Caki2 (cell line): Measurements from ENCODE around the gene RNASEH2C. TPM values are rescaled to one million over a fixed set of nuclear protein-coding genes. Genes with fewer than 3 reads are reported as not detected.
A peak's percentile ranks its signal among the peaks of the same experiment; 100 is the strongest.
"Not testable (repeated sequence)": the region's sequence is repeated elsewhere in the genome, so short reads cannot be mapped to it uniquely, and the experiment has no call there.

Source experiments
- DNase-seq: peaks from one replicate; pipeline ENCODE4 v3.0.0-alpha.2; 2015; ENCODE audit warnings: low read depth
- in situ Hi-C: cut with HindIII; loops from 2 replicates; pipeline ENCODE4 v1.10.0; 2016; ENCODE audit warnings: low sequenced_read_pairs, low pct_unique_long_range_greater_than_20kb, mixed read lengths
- total RNA-seq: library from RNA; depleted of rRNA; stranded (reverse); fragments of >200 nt; shearing (Covaris generic); gene quantifications from 2 replicates; pipeline ENCODE4 v1.2.3, GENCODE V29; 2014; ENCODE audit warnings: low replicate concordance; rRNA removed

The RNASEH2C gene
- total RNA-seq = 19.0 and 29.2 TPM in 2 replicates

DNA sequence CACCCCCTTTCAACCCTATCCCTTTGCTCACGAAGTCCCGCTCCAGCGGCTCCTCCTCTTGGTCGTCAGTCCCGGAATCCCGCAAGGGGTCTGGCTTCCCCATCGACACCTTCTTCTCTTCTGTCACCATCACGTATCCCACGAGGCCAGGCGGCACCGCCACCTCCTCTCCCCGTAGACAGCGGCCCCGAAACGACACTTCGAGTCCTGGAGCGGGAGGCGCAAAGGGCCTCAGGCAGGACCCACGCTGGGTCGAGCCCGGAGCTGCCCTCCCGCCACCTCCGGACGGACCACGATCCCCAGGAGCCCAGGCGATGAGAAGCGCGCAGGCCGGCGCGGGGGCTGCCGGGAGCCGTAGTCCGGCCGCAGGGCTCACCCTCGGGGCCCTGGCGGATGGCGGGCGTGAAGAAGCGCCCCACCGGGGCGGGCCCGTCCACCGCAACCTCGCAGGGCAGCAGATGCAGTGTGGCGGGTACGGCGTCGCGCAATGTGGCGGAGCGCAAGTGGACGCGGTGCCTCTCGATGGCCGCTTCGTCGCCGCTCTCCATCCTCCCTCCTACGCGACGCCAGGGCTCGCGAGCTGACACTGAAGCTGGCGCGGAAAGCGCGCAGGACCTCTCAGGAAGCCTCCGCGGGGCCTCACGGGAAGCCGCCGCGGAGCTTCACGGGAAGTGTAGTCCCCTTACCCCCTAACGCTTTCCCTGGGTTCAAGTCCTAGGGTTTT, at the start of gene RNASEH2C:
Gene RNASEH2C (minus strand): TSS at position 588 of the 724 bp plus-strand sequence. CDS start 40 bp downstream, at position 548.
- in situ Hi-C loops = no loop called here
- DNase-seq = peak; percentile 78

DNA sequence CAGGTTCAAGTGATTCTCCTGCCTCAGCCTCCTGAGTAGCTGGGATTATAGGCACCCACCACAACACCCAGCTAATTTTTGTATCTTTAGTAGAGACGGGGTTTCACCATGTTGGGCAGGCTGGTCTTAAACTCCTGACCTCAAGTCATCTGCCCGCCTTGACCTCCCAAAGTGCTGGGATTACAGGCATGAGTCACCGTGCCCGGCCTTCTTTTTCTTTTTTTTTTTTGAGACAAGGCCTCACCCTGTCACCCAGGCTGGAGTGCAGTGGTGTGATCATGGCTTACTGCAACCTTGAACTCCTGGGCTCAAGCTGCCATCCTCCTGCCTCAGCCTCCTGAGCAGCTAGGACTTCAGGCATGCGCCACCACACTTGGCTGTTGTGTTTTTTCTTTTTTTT, 47.2 kb upstream of the RNASEH2C start:
- DNase-seq, in situ Hi-C loops: not testable (repeated sequence)

DNA sequence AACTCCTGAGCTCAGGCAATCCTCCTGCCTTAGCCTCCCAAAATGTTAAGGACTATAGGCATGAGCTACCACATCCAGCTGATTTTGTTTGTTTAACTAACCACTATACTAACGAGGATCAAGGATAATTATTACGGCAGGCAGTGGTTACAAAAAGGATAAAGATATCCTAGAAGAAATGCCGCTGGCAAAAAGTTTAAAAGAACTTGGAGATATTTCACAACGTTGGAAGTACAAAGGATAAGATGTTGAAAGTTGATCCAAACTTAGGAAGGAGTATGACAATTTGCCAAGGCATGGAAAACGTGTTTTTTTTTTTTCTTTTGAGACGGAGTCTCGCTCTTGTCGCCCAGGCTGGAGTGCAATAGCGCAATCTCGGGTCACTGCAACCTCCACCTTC, 46.8 kb upstream of the RNASEH2C start:
- in situ Hi-C loops = no loop called here
- DNase-seq = no peak

DNA sequence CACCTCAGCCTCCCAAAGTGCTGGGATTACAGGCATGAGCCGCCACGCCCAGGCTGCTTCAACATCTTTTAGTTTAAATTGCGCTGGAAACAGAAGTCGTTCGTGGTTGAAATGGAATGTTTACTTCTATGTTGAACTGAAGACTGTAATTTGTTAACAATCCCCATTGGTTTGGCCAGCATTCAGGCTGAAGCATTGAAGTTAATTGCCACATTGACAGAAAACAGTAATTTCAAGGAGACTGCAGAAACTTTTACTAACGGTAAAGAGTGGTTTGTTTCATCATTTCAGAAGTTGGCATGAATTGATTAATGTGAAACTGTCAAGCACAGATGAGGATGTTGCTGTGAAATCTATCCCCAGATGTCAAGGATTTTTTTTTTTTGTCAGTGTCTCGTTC, 45.9 kb upstream of the RNASEH2C start:
- DNase-seq = no peak
- in situ Hi-C loops = no loop called here

DNA sequence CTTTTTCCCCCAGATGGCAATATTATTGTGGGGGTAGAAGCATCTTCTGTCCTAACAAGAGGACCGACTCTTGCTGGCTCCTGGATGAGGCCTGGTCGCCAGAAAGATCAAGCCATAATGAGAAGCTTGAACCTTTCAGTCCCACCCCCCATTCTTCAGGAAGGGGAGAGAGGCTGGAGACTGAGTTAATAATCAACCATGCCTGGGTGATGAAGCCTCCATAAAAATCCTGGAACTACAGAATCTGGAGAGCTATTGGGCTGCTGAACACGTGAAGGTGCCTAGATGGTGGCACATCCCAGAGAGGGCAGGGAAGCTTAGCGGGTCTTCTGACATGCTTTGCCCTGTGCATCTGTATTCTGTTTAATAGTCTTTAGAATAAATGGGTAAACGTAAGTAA, 43.8 kb upstream of the RNASEH2C start:
- DNase-seq = no peak
- in situ Hi-C loops = no loop called here

DNA sequence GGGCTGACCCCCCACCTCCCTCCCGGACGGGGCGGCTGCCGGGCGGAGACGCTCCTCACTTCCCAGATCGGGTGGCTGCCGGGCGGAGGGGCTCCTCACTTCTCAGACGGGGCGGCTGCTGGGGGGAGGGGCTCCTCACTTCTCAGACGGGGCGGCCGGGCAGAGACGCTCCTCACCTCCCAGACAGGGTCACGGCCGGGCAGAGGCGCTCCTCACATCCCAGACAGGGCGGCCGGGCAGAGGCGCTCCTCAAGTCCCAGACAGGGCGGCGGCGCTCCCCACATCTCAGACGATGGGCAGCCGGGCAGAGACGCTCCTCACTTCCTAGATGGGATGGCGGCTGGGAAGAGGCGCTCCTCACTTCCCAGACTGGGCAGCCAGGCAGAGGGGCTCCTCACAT, 42.2 kb upstream of the RNASEH2C start:
- DNase-seq, in situ Hi-C loops: not testable (repeated sequence)

DNA sequence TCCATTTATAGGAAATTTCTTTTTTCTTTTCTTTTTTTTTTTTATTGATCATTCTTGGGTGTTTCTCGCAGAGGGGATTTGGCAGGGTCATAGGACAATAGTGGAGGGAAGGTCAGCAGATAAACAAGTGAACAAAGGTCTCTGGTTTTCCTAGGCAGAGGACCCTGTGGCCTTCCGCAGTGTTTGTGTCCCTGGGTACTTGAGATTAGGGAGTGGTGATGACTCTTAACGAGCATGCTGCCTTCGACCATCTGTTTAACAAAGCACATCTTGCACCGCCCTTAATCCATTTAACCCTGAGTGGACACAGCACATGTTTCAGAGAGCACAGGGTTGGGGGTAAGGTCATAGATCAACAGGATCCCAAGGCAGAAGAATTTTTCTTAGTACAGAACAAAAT, 41.6 kb upstream of the RNASEH2C start:
- DNase-seq, in situ Hi-C loops: not testable (repeated sequence)

DNA sequence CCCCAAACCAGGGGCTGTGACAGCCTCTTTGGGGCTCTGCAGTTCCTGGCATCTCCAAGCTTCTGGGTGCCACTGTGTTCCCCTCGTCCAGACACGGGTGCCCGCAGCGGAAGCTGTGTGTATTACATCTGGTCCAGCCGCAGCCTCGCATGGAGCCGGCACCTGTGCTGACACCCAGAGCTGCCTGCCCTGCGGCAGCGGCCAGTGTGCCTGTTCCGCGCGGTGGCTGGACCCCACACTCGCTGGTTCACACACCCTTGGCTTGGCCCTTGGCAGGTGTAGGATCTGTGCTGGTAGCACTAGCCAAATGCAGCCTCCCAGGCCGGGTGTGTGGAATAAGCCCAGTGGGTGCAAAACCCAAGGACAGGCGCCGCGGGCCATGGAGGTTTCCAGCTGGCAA, 24.5 kb upstream of the RNASEH2C start:
- in situ Hi-C loops = no loop called here
- DNase-seq = no peak

DNA sequence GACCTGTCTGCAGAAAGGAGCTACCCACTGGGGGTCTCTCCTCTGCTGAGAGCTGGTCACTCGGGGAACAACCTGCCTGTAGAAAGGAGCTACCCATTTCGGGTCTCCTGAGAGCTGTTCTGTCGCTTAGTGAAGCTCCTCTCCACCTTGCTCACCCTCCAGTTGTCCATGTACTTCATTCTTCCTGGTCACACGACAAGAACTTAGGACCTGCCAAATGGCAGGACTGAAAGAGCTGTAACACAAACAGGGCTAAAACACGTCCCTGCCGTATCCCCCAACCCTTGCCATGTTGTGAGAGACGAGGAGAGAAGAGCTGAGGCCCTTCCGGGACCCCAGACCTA, 24.1 kb upstream of the RNASEH2C start:
- in situ Hi-C loops = no loop called here
- DNase-seq = no peak

DNA sequence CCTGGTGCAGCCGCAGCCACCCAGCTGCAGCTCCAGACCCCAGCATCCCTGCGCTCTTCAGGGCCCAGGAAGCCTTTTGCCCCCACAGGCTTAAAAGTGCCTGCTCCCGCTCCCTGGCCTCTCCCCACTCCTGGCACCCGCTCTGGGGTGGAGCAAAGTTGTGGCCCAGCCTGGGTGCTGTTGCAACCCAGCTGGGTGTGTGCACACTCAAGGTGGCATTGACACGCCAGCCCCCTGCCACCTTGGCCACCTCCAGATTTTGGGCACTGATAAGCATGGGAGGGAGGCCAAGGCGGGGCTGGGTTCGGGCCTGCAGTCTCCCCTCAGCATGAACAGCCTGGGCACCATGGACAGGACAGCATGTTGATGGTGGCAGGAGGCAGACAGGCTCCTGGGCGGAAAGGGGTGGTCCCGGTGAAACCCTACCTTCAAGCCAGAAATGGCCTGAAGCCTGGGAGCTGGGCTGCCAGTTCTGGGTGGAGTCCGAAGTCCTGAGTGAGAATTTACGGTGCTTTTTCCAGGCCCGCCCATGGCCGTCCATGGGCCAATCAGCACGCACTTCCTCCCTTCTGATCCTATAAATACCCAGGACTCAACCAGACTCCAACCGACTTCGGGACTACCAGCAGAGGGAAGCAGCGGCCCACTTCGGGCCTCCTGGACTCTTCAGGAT, 23.6 kb upstream of the RNASEH2C start:
- in situ Hi-C loops = no loop called here
- DNase-seq = no peak

DNA sequence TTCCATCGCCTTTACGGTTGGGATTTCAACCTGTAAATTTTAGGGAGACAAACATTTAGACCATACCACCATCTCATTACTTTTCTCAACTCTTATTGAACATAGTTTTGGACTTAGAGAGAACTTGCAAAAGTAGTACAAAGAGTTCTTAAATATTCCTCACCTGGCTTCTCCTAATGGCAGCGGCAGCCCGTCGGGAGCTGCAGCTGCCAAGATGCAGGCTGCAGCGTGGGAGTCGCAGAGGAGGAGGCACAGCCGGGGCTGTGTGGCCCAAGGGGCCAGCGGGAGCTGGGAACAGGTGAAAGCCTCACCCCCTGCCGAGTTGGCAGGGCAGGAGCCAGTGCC, 23.1 kb upstream of the RNASEH2C start:
- DNase-seq = no peak
- in situ Hi-C loops = no loop called here

DNA sequence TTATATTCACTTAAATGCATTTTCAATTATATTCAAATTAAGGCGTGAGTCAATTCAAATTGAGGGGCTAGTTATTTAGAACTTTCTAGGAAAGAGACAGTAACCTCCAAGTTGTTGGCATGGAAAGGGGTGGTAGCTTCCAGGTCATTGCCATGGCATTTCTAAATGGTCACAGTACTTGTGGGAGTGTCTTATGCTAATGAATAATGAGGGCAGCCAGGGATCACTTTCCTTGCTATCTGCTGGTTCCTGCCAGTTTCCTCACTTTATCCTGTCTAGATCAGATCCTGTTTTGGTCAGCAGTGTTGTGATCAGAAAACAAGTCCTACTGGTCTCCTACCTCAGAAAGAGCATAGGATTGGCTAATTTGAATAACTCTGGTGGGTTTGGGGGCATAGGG, 21.8 kb upstream of the RNASEH2C start:
- in situ Hi-C loops = no loop called here
- DNase-seq = no peak

DNA sequence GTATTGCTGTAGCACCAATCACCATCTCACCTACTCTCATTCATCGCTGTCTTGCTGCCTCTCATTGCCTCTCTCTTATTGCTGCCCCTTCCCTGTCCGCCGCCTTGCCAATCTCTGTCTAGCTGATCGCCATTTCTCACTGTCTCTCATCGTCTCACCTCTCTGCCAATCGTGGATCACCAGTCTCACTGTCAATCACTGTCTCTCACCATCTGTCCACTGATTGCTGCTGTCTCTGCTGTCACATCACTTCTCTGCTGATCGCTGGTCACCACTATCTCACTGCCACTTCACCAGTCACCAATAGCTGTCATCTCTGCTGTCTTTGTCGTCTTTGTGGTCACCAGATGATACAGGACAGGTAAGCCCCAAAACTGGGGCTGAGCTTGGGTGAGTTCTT, 20.6 kb upstream of the RNASEH2C start:
- no peak for DNase-seq
- in situ Hi-C loops = no loop called here

DNA sequence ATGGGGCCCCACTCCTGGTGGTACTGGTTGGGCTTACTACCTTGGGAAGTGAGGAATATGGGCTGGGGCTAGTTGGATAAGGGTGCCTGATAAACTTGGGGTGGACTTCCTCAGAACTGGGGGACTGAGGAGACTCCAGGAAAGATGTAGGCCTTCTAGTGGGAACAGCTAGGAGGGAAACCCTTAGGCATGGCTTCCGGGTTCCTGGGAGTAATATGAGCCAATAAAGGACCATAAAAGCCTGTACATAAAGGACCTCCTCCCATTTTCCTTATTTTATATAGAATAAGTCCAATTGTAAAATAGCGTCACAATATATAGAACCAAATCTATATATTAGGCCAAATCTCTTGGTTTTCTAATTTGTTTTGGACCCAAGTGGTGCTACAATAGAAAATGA, 18.4 kb upstream of the RNASEH2C start:
- in situ Hi-C loops = no loop called here
- no peak for DNase-seq

DNA sequence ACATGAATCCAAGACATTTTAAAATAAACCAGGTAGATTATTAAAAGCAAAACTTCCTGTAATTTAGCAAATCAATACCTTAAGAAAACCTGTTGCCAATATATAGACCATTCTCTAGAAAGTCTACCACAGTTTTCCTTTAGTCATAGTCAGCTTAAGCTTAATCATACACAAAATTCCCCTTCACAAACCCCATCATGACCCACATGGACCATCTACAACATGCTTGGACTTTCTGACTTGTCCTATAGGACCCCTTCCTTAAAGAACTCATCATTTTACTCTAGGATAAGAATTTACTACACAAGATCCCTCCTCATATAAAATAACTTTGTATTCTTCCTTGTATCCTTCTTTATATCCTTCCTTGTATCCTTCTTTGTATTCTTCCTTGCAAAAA, 16.2 kb upstream of the RNASEH2C start:
- DNase-seq = no peak
- in situ Hi-C loops = no loop called here

DNA sequence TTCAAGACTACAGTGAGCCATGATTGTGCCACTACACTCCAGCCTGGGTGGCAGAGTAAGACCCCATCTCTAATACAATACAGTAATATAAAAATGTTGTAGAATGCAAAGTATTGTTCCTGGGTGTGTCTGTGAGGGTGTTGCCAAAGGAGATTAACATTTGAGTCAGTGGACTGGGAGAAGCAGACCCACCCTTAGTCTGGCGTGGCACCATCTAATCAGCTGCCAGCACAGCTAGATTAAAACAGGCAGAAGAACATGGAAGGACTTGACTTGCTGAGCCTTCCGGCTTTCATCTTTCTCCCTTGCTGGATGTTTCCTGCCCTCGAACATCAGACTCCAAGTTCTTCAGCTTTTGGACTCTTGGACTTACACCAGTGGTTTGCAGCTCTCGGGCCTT, 14.5 kb upstream of the RNASEH2C start:
- in situ Hi-C loops, DNase-seq: not testable (repeated sequence)

DNA sequence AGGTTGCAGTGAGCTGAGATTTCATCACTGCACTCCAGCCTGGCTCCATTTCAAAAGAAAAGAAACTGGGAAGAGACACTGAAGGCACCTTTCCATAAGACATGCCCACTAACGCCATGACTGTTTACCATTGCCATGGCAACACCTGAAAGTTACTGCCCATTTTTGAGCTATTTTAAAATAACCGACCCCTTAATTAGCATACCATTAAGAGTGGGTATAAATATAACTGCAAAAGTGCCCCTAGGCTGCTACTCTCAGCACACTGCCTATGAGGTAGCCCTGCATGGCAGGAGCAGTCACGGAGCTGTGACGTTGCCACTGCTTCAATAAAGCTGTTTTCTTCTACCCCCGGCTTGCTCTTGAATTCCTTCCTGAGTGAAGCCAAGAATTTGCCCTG, 9.9 kb upstream of the RNASEH2C start:
- in situ Hi-C loops = no loop called here
- DNase-seq = no peak

DNA sequence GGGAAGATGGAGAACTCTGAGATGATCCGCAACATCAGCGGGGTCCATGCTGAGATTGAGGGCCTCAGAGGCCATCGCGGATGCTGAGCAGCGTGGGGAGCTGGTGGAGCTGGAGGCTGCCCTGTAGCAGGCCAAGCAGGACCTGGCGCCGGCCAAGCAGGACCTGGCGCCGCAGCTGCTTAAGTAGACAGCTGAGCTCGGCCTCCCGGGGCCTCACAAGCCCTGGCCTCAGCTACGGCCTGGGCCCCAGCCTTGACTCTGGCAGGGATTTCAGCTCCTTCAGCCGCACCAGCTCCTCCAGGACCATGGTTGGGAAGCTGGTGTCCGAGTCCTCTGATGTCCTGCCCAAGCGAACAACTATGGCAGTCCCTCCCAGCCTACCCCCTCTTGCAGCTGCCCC, 7.3 kb upstream of the RNASEH2C start:
- DNase-seq = no peak
- in situ Hi-C loops = no loop called here

DNA sequence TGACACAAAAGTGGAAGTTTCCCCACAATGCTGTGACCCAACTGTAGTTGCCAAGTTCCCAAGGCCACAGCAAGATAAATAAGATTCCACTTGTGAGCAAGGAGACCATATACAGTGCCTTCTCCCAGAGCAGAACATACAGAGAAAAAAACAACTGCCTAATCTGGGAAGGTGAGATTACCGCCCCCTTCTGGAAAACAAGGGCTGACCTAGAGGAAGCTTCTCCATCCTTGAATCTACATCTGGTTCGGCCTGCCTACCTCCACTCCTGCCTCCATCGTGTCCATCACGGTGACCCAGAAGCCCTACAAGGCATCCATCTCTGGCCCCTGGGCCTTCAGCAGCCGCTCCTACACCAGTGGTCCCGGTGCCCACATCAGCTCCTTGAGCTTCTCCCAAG, 6.1 kb upstream of the RNASEH2C start:
- no peak for DNase-seq
- in situ Hi-C loops = no loop called here

DNA sequence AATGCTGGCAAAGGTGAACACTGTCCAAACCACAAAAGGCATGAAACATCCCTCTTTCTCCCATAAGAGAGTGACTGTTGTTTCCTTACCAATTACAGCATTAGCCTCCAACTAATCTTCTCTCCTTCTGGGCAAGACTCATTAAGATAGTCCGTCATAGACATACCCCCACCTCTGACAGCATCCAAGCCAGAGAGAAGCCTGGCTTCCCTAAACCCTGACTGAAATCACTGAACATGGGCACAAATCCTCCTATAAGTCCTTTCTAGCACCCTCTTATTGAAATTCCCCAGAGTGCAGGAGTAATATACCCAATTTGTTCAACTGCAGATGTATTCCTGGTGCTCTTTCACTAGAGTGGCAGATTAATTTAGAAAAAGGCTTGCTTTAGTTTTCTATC, 1.7 kb upstream of the RNASEH2C start:
- DNase-seq = no peak
- in situ Hi-C loops = no loop called here
